Left ventricle myocardium inferior (tissue), 1 donor: Measurements from ENCODE around the gene MAGI2. TPM values are rescaled to one million over a fixed set of nuclear protein-coding genes. Genes with fewer than 3 reads are reported as not detected.

Experiments
- DNase-seq: peaks from one replicate; pipeline ENCODE4 v3.0.0-alpha.2; 2020
- H3K27ac ChIP-seq: fragments of 200-600 bp; replicated peaks from 2 replicates; pipeline ENCODE4 v1.8.0; 2021
- H3K27me3 ChIP-seq: fragments of 200-600 bp; 2 replicates; pipeline ENCODE4 v1.8.0; 2021; ENCODE audit warnings: low read depth
- H3K36me3 ChIP-seq: fragments of 200-600 bp; 2 replicates; pipeline ENCODE4 v1.8.0; 2021
- H3K4me1 ChIP-seq: fragments of 200-600 bp; 2 replicates; pipeline ENCODE4 v1.8.0; 2021
- H3K4me3 ChIP-seq: fragments of 200-600 bp; 2 replicates; pipeline ENCODE4 v1.8.0; 2021; ENCODE audit warnings: mild to moderate bottlenecking, moderate library complexity
- H3K9me3 ChIP-seq: fragments of 200-600 bp; replicated peaks from 2 replicates; pipeline ENCODE4 v1.8.0; 2021
- intact Hi-C: fragments of 100-400 bp; cut with micrococcal nuclease; formaldehyde crosslinking; loops from one replicate; pipeline ENCODE4 v1.11.0; 2022
- total RNA-seq: library from RNA; stranded (reverse); fragmentation: NEBNext Ultra II Directional; extraction: Animal tissue kit (Norgen Biotek cat#: 25700); gene quantifications from one replicate; pipeline ENCODE4 v1.2.1, GENCODE V29; 2021
- TF ChIP-seq, protein P1 (sequence below): fragments of 200-600 bp; IDR thresholded peaks from 2 replicates; pipeline ENCODE4 v1.8.0; 2021; ENCODE audit warnings: antibody characterized with exemption, mild to moderate bottlenecking, borderline replicate concordance
- donor health status: DM: no; HTN: yes; CAD: no; lungs with severe emphysema.

The MAGI2 gene
- total RNA-seq, 1 donor from 2014 or later = 4.5 TPM

DNA sequence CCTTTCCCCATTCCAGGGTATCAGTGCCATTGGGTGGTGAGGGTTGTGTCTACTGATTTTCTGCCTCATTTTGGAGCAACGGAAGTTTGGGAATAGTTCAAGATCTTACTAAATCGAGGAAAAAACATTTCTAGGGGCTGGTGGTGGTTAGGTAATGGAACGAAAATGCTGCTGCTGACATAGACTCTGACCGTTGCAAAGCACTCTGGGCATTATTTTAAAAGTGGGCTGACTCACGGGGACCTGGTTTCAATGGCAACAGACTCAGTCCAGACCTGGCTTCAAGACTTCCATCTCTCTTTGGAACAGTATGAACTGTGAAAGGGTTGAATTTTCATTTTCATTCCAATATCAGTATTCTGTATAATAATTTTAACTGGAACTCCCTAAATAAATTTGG lies 1370.9 kb downstream of the MAGI2 start:
- Histone ChIP-seq H3K9me3 (no peaks in the 10 kb centered on the region), H3K36me3 (no peaks in the 10 kb centered on the region), H3K4me3 (no peak overlapping the region), H3K27me3 (no peaks in the 10 kb centered on the region), H3K27ac (no peak overlapping the region), H3K4me1 (no peaks in the 10 kb centered on the region)
- intact Hi-C loops = no loop called here
- TF ChIP-seq, protein P1, sequence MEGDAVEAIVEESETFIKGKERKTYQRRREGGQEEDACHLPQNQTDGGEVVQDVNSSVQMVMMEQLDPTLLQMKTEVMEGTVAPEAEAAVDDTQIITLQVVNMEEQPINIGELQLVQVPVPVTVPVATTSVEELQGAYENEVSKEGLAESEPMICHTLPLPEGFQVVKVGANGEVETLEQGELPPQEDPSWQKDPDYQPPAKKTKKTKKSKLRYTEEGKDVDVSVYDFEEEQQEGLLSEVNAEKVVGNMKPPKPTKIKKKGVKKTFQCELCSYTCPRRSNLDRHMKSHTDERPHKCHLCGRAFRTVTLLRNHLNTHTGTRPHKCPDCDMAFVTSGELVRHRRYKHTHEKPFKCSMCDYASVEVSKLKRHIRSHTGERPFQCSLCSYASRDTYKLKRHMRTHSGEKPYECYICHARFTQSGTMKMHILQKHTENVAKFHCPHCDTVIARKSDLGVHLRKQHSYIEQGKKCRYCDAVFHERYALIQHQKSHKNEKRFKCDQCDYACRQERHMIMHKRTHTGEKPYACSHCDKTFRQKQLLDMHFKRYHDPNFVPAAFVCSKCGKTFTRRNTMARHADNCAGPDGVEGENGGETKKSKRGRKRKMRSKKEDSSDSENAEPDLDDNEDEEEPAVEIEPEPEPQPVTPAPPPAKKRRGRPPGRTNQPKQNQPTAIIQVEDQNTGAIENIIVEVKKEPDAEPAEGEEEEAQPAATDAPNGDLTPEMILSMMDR = no peak
- DNase-seq = no peak

DNA sequence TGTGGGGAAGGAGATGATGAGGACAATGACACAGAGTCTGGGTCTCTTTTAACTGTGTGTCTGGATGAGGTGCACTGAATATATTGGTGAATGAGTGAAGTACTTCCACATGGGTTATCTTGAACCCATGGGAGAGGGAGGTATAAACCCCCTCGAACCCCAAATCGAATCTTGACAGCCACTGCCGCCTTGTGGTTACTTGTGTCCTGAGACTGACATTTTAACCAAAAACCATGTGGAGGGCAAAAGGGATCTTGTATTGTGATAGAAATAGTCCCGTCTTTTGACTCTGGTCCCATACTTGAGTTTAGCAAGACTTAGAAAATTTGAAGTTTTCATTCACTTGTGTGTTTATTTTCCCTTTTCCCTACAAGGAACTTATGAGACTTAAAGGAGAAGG lies 1371.6 kb downstream of the MAGI2 start:
- Histone ChIP-seq H3K36me3 (no peaks in the 10 kb centered on the region), H3K27ac (no peak overlapping the region), H3K9me3 (no peaks in the 10 kb centered on the region), H3K27me3 (no peaks in the 10 kb centered on the region), H3K4me3 (no peak overlapping the region), H3K4me1 (no peaks in the 10 kb centered on the region)
- intact Hi-C loops = no loop called here
- DNase-seq = no peak
- TF ChIP-seq, protein P1 = no peak

DNA sequence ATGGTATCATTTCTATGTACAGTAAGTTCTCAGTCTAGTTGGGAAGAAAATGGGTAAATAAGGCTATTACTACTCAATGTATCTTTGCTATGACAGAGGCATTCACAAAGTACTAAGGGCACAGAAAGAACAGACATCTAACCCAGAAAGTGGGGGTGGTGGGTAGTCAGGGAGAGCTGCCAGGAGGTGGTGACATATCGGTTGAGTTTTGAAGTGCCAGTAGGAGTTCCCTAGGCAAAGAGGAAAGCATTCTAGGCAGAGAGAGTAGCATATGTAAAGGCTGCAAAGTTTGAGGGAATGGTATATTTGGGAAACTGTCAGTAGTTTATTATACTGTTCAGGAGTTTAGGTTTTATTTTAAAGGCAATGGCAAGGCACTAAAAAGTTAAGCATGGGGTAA lies 1372.1 kb downstream of the MAGI2 start:
- H3K4me1 ChIP-seq = no peaks in the 10 kb centered on the region
- intact Hi-C loops = no loop called here
- no peaks in the 10 kb centered on the region for H3K36me3 ChIP-seq
- no peak overlapping the region for H3K4me3 ChIP-seq
- TF ChIP-seq, protein P1 = no peak
- H3K27ac ChIP-seq = no peak overlapping the region
- DNase-seq = no peak
- no peaks in the 10 kb centered on the region for H3K27me3 ChIP-seq
- H3K9me3 ChIP-seq = no peaks in the 10 kb centered on the region

DNA sequence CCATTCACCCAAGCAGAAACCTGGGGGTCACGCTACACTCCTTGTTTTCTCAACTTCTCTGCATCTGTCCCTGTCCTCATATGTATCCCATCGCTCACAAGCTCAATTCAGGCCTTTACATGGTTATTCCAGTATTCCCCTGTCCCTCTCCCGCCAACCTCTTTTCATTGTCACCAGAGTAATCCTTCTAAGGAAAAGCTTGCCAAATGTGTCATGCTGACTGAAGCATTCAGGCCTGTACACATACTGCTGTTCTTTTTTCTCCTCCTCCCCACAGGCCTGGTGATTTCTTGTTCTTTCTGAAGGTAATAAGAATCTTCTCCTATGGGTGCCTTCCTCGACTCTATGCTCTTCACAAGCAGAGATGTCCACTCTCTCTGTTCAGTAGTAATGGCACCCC lies 1372.7 kb downstream of the MAGI2 start:
- H3K9me3 ChIP-seq = no peaks in the 10 kb centered on the region
- intact Hi-C loops = no loop called here
- no peaks in the 10 kb centered on the region for H3K4me1 ChIP-seq
- H3K27ac ChIP-seq = no peak overlapping the region
- H3K4me3 ChIP-seq = no peak overlapping the region
- H3K27me3 ChIP-seq = no peaks in the 10 kb centered on the region
- H3K36me3 ChIP-seq = no peaks in the 10 kb centered on the region
- TF ChIP-seq, protein P1 = no peak
- DNase-seq = no peak

DNA sequence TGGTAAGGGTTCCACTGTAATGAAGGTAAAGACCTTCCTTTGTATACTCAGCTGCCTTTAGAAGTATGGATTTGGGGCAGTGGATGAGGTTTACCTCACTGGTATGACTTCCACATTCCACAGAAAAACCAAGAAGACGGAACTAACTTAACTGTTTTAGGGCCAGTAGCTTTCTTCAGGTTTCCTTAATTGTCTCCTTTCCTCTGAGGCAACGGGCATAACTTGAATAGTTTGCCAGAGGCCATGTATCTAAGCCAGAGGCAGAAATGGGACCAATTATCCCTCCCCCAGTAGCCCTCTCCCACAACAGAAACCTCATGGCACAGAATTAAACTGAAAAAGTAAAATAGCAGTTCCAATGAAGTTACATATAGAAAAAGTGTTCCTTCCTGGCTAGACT lies 1373.2 kb downstream of the MAGI2 start:
- Histone ChIP-seq H3K36me3 (no peaks in the 10 kb centered on the region), H3K4me3 (no peak overlapping the region), H3K27me3 (no peaks in the 10 kb centered on the region), H3K4me1 (no peaks in the 10 kb centered on the region), H3K9me3 (no peaks in the 10 kb centered on the region), H3K27ac (no peak overlapping the region)
- intact Hi-C loops = no loop called here
- no peak for DNase-seq
- TF ChIP-seq, protein P1 = no peak

DNA sequence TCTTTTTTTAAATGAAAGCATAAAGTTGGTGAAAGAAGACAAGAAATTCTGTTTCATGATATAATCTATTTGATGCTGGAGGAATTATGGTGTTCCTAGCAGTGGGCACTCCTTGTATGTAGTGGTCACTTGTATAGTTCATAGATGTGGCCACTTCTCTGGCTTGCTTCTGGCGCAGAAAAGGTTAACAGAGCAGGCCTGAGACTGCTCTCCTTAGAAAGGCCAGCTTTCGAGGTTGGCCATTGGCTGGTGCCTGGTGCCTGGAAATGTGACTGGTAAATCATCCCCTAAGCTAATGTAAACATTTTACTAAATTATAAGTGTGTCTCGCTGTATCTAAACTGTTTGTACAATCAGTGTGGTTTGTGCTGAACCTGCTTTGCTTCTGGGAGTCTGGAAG lies 1378.8 kb downstream of the MAGI2 start:
- Histone ChIP-seq H3K27me3 (no peaks in the 10 kb centered on the region), H3K27ac (no peak overlapping the region), H3K4me3 (no peak overlapping the region), H3K9me3 (no peaks in the 10 kb centered on the region), H3K4me1 (no peaks in the 10 kb centered on the region), H3K36me3 (no peaks in the 10 kb centered on the region)
- DNase-seq = no peak
- intact Hi-C loops = no loop called here
- TF ChIP-seq, protein P1 = no peak
